Measurements from ENCODE around the gene MBD5. TPM values are rescaled to one million over a fixed set of nuclear protein-coding genes. Genes with fewer than 3 reads are reported as not detected.

The MBD5 gene
- total and polyA plus RNA-seq, 2 donors (not counting 1 experiment from before 2014, with no cell fraction given) = 10.9 to 69.7 TPM

- H3K79me2 ChIP-seq (ENCODE audit: control insufficient read depth, insufficient read depth, low read length) = no peaks in the 10 kb centered on the region
- no peaks in the 10 kb centered on the region for H4K20me1 ChIP-seq (ENCODE audit: control insufficient read depth, insufficient read depth, low read length, poor library complexity, severe bottlenecking)
- H3K27ac ChIP-seq (ENCODE audit: low read length in 2 of 2) = no peak overlapping the region
- TF ChIP-seq EZH2 (IDR thresholded peaks at IDR 0.05; ENCODE audit: borderline replicate concordance, insufficient read depth, low read depth, low read length, poor library complexity, severe bottlenecking) (no peak), CTCF (IDR thresholded peaks at IDR 0.05) (no peak)
- ATAC-seq (ENCODE audit: low read depth) = no peak
- WGBS (ENCODE audit: insufficient coverage) = 83% methylated on average over 1 of the region's 2 CpGs
- Mint-ChIP-seq H3K27me3 (no peaks in the 10 kb centered on the region), H3K27ac (no peak overlapping the region), H3K4me3 (no peak overlapping the region), H3K4me1 (no peaks in the 10 kb centered on the region), H3K9me3 (ENCODE audit: insufficient read depth) (no peaks in the 10 kb centered on the region)
- intact Hi-C loops (cut with micrococcal nuclease) = no loop called here
- H3K9ac ChIP-seq (ENCODE audit: low read length) = no peak overlapping the region
- no peak overlapping the region for H3K4me3 ChIP-seq (ENCODE audit: control extremely low read depth in 1 of 5, extremely low read depth in 1 of 5, insufficient read depth in 1 of 5, low read depth in 2 of 5, low read length in 4 of 5)
- H3K36me3 ChIP-seq (replicated peaks in 1 of 2; ENCODE audit: control extremely low read depth in 1 of 2, control insufficient read depth in 1 of 2, extremely low read depth in 1 of 2, insufficient read depth in 2 of 2, low read length in 1 of 2) = no peaks in the 10 kb centered on the region
- H3K4me1 ChIP-seq (ENCODE audit: control insufficient read depth in 2 of 2, insufficient read depth in 2 of 2, low read length in 2 of 2) = no peaks in the 10 kb centered on the region
- no peak overlapping the region for H3K4me2 ChIP-seq (replicated peaks; ENCODE audit: low read depth, low read length, poor library complexity, severe bottlenecking)
- ChIA-PET CTCF (no interaction called here), POLR2A (no interaction called here)
- H2AFZ ChIP-seq (ENCODE audit: insufficient read depth, low read depth, low read length, poor library complexity, severe bottlenecking) = no peak overlapping the region
- no peaks in the 10 kb centered on the region for H3K9me3 ChIP-seq (ENCODE audit: control extremely low read depth in 1 of 3, control insufficient read depth in 2 of 3, insufficient read depth in 1 of 3, low read length in 2 of 3)
- no peak for DNase-seq
- H3K27me3 ChIP-seq (replicated peaks in 1 of 4; ENCODE audit: control extremely low read depth in 1 of 4, control insufficient read depth in 3 of 4, insufficient read depth in 4 of 4, low read length in 3 of 4) = no peaks in the 10 kb centered on the region
Observed at GRCh38 chr2:148124271-148124670, 103.4 kb downstream of the MBD5 start.

- DNase-seq = no peak
- no peaks in the 10 kb centered on the region for H3K27me3 Mint-ChIP-seq
- ChIA-PET POLR2A (no interaction called here), CTCF (interaction anchor here (1.2 kb wide), 1 partner anchor 110 kb away, joined by 3 read pairs; the partner anchor contains the start of gene ORC4)
- no peaks in the 10 kb centered on the region for H3K9me3 Mint-ChIP-seq (ENCODE audit: insufficient read depth)
- no peaks in the 10 kb centered on the region for H3K9me3 ChIP-seq (ENCODE audit: control extremely low read depth in 1 of 3, control insufficient read depth in 2 of 3, insufficient read depth in 1 of 3, low read length in 2 of 3)
- H3K79me2 ChIP-seq (ENCODE audit: control insufficient read depth, insufficient read depth, low read length) = no peaks in the 10 kb centered on the region
- TF ChIP-seq CTCF (IDR thresholded peaks at IDR 0.05) (no peak), EZH2 (IDR thresholded peaks at IDR 0.05; ENCODE audit: borderline replicate concordance, insufficient read depth, low read depth, low read length, poor library complexity, severe bottlenecking) (no peak)
- H3K4me3 Mint-ChIP-seq = no peak overlapping the region
- no peak overlapping the region for H3K4me2 ChIP-seq (replicated peaks; ENCODE audit: low read depth, low read length, poor library complexity, severe bottlenecking)
- H3K4me1 Mint-ChIP-seq = no peaks in the 10 kb centered on the region
- no peak overlapping the region for H3K4me3 ChIP-seq (ENCODE audit: control extremely low read depth in 1 of 5, extremely low read depth in 1 of 5, insufficient read depth in 1 of 5, low read depth in 2 of 5, low read length in 4 of 5)
- no peaks in the 10 kb centered on the region for H3K27me3 ChIP-seq (replicated peaks in 1 of 4; ENCODE audit: control extremely low read depth in 1 of 4, control insufficient read depth in 3 of 4, insufficient read depth in 4 of 4, low read length in 3 of 4)
- intact Hi-C loops (cut with micrococcal nuclease) = no loop called here
- no peaks in the 10 kb centered on the region for H4K20me1 ChIP-seq (ENCODE audit: control insufficient read depth, insufficient read depth, low read length, poor library complexity, severe bottlenecking)
- no peak for ATAC-seq (ENCODE audit: low read depth)
- no peak overlapping the region for H3K27ac ChIP-seq (ENCODE audit: low read length in 2 of 2)
- no peaks in the 10 kb centered on the region for H3K36me3 ChIP-seq (replicated peaks in 1 of 2; ENCODE audit: control extremely low read depth in 1 of 2, control insufficient read depth in 1 of 2, extremely low read depth in 1 of 2, insufficient read depth in 2 of 2, low read length in 1 of 2)
- H3K27ac Mint-ChIP-seq = no peak overlapping the region
- 83% methylated on average over 1 of the region's 3 CpGs for WGBS (ENCODE audit: insufficient coverage)
- no peak overlapping the region for H2AFZ ChIP-seq (ENCODE audit: insufficient read depth, low read depth, low read length, poor library complexity, severe bottlenecking)
- no peak overlapping the region for H3K9ac ChIP-seq (ENCODE audit: low read length)
- no peaks in the 10 kb centered on the region for H3K4me1 ChIP-seq (ENCODE audit: control insufficient read depth in 2 of 2, insufficient read depth in 2 of 2, low read length in 2 of 2)
Observed at GRCh38 chr2:148130581-148130980, 109.7 kb downstream of the MBD5 start.
